ENCODE measurements around the gene LRP5.

The LRP5 gene

DNA sequence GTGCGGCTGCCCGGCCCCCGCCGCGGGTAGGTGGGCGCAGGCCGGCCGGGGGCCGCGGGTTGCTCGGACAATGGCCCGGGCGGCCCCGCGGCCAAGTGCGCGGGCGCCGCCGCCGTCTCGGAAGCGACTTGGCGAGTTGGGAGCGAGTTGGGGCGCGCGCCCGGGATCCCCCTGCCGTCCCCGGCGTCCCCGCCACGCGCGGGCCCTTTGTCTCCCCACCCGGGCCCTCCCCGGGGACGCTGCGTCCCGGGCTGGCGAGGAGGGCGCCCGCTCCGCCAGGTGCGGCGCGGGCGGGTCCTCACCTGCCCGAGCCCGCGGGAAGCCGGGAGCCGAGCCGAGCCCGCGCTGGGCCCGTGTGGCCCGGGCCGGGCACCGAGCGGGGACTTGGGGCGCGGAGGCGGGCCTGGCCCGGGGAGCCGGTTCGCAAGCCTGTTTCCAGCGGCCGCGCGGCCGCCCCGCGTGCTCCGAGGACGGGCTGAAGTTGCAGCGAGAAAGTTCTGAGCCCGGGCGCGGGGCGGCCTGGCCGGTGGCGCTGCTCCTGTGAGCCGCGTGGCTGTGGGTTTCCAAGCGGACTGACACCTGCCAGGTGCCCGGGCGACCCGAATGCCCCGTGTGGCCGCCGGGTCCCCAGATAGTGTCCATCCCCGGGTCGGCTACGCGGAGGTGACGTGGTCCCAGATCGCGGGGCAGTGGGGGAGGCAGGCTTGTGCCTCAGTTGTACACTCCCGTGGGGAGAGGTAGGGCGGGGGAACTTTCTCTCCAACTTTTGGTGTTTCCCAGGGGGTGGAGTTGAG, 586 bp downstream of the LRP5 start:
- TF ChIP-seq, protein P1, sequence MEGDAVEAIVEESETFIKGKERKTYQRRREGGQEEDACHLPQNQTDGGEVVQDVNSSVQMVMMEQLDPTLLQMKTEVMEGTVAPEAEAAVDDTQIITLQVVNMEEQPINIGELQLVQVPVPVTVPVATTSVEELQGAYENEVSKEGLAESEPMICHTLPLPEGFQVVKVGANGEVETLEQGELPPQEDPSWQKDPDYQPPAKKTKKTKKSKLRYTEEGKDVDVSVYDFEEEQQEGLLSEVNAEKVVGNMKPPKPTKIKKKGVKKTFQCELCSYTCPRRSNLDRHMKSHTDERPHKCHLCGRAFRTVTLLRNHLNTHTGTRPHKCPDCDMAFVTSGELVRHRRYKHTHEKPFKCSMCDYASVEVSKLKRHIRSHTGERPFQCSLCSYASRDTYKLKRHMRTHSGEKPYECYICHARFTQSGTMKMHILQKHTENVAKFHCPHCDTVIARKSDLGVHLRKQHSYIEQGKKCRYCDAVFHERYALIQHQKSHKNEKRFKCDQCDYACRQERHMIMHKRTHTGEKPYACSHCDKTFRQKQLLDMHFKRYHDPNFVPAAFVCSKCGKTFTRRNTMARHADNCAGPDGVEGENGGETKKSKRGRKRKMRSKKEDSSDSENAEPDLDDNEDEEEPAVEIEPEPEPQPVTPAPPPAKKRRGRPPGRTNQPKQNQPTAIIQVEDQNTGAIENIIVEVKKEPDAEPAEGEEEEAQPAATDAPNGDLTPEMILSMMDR (IDR thresholded peaks at IDR 0.05; ENCODE audit: borderline replicate concordance, insufficient read depth, low read depth, low read length) = no peak
- peak overlapping the region; percentile 82 for H3K4me3 ChIP-seq (ENCODE audit: low read depth, low read length)

DNA sequence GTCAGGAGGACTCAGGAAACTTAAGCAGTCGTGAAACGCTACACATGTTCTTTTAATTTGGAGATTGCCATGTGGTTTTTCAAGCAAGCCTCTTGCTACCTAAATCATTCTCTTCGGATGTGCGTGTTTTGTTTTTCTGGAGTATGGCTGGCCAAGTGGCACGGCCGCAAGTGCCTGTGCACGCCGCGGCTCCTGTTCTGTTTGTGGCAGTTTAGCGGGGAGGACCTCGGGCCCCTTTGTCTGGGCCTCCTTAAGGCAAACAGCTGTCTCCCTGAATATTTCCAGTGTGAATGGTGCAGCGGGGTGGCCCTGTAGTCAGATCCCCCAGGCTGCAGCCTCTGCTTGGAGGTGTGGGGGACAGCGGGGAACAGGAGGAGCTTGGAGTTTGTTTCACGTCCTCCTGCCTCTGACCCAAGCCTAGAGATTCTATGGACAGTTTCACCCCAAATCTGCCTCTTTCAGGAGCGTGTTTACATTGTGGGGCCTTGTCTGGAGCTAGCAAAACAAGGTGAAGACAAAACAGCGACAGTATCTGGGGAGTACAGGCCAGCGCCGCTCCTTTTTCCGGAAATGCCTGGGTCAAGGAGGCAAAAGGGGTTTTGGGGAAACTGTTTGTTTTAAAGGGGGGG, 1.3 kb downstream of the LRP5 start:
- H3K4me3 ChIP-seq (ENCODE audit: low read depth, low read length) = peak overlapping the region; percentile 82
- TF ChIP-seq, protein P1 (IDR thresholded peaks at IDR 0.05; ENCODE audit: borderline replicate concordance, insufficient read depth, low read depth, low read length) = no peak

DNA sequence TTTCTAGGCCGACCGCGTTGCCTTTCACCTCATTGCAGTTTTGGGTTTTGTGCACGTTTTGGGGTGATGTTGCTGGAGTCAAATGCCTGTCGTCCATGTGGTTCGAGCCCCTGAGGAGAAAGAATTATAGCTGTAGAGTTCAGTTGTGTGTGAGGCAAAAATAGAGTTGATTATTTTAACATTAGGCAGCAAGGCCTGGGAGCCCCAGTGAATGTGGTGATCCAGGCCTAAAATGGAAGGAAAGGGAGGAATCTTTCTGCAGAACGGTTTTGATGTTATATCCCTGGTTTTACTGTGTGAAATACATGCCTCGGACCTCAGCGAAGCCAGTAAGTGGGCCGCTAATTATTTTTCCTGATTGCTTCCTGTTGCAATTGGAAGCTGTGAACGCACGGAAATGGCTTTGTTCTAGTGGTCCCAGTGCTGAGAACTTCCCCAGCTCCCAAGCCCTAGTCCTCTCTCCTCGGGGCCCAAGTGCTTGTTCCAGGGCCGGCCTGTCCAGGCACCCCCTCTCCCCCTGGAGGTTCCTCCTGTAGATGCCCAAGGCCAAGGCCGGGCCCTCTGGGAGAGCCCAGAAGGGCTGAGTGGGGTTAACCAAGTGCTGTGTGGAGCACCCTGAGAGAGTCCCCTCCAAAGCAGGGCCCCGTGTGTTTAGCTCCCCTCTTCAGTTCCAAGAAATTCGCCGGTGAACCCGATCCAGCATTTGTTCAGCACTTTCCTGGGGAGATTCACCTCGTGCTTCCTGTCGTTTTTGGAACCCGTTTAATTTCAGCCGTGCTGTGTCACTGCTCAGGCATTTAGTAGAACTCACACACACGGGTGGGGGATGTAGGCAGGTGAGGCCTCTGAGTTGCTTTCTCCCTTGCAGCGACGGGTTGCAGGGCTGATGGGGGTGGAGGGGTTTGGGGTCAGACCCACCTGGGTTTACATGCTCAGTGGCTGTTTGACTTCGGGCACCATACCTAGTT, 2.1 kb downstream of the LRP5 start:
- TF ChIP-seq, protein P1 (IDR thresholded peaks at IDR 0.05; ENCODE audit: borderline replicate concordance, insufficient read depth, low read depth, low read length) = no peak
- H3K4me3 ChIP-seq (ENCODE audit: low read depth, low read length) = peak overlapping the region; percentile 82

DNA sequence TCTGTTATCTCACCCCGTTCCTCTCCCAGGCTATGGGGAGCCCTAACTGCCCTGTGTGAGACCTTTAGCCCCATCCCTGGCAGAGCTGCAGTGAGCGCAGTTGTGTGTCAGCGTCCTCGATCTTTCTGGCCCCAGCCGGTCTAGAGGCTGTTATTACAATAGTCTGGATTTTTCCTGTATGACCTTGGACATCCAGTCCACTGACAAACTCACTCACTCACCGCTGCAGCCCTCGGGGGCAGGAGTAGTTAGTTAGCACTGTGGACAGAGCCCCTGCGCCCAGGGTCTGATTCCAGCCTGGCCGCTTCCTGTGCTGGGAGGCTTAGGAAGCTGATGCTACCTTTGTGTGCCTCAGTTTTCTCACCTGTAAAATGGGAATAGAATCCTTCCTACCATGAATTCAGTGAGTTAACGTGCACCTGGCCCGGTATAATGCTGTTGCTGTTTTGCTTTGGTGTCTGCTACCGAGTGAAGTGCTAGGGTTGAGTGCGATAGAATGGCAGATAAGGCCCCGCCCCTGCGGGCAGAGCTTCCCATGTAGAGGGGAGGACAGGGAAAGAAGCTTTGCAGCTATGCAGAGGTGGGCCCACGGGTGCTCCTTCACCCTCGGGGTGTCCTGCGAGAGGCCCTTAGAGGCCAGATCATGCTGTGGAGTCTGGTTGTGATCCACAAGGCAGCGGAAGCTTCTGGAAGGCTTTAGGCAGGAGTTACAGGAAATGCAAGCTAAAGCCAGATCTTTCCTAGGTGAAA, 3.0 kb downstream of the LRP5 start:
- no peak overlapping the region for H3K4me3 ChIP-seq (ENCODE audit: low read depth, low read length)
- TF ChIP-seq, protein P1 (IDR thresholded peaks at IDR 0.05; ENCODE audit: borderline replicate concordance, insufficient read depth, low read depth, low read length) = no peak

DNA sequence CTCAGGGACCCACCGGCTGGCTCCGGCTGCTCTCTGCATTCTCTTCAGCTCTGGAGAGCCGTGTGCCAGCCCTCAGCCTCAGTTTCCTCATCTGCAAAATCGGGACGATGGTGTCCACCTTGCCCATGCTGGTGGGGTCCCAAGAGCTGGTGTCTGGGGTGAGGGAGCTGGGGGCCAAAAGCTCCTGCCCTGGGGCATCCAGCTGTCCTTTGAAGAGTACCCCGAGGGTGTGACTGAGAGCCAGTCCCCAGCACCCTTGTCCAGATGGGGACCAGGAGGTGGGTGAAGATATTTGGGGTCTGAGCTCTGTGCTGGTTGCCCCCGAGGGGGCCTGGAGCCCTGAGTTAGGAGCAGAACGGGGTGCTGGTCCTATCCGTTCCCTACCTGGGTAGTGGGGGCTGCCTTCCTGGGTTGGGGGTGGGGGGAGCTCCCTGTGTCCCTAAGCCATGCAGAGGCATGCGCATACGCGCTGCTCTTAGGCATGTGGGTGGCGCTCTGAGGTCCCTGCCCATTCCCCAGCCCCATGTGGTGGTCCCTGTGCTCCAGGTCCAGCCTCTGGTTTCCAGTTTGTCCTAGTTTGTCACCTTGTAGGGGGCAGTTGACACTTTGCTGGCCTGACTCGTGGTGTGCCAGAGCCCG, 4.9 kb downstream of the LRP5 start:
- TF ChIP-seq, protein P1 (IDR thresholded peaks at IDR 0.05; ENCODE audit: borderline replicate concordance, insufficient read depth, low read depth, low read length) = no peak
- H3K4me3 ChIP-seq (ENCODE audit: low read depth, low read length) = no peak overlapping the region
